Kidney capillary endothelial cell (primary cell): ENCODE results near the gene CELF2.
A peak's percentile ranks its signal among the peaks of the same experiment; 100 is the strongest.

Experiments
- DNase-seq: peaks from one replicate; pipeline ENCODE4 v3.0.0-alpha.2; 2018; ENCODE audit warnings: low spot score

Gene CELF2

GRCh38 chr10:11058965-11059364 is 41.3 kb downstream of the CELF2 start:
- DNase-seq: no peak

GRCh38 chr10:11063856-11064255 is 46.2 kb downstream of the CELF2 start:
- no peak for DNase-seq

- DNase-seq: no peak
Measured at GRCh38 chr10:11064832-11065231, 47.2 kb downstream of the CELF2 start.

- DNase-seq: no peak
Measured at GRCh38 chr10:11065567-11065966, 47.9 kb downstream of the CELF2 start.

- no peak for DNase-seq
Measured at GRCh38 chr10:11066520-11066919, 48.8 kb downstream of the CELF2 start.

GRCh38 chr10:11068861-11069633 is 51.4 kb downstream of the CELF2 start:
- peak; percentile 20 for DNase-seq

GRCh38 chr10:11073410-11073809 is 55.7 kb downstream of the CELF2 start:
- no peak for DNase-seq

GRCh38 chr10:11074536-11075267 is 57.0 kb downstream of the CELF2 start:
- DNase-seq: no peak

GRCh38 chr10:11076221-11076620 is 58.5 kb downstream of the CELF2 start:
- DNase-seq: no peak

- DNase-seq: no peak
Measured at GRCh38 chr10:11080564-11080984, 62.9 kb downstream of the CELF2 start.

- DNase-seq: no peak
Measured at GRCh38 chr10:11081408-11081807, 63.7 kb downstream of the CELF2 start.

GRCh38 chr10:11082526-11082925 is 64.9 kb downstream of the CELF2 start:
- DNase-seq: no peak

- no peak for DNase-seq
Measured at GRCh38 chr10:11083051-11083450, 65.4 kb downstream of the CELF2 start.

- no peak for DNase-seq
Measured at GRCh38 chr10:11085545-11085944, 67.9 kb downstream of the CELF2 start.

GRCh38 chr10:11086177-11086840 is 68.6 kb downstream of the CELF2 start:
- no peak for DNase-seq

- DNase-seq: no peak
Measured at GRCh38 chr10:11087372-11087771, 69.7 kb downstream of the CELF2 start.

GRCh38 chr10:11088709-11089108 is 71.0 kb downstream of the CELF2 start:
- DNase-seq: no peak

- DNase-seq: no peak
Measured at GRCh38 chr10:11089272-11089671, 71.6 kb downstream of the CELF2 start.

GRCh38 chr10:11091517-11092102 is 73.9 kb downstream of the CELF2 start:
- DNase-seq: no peak

GRCh38 chr10:11093771-11094736 is 76.4 kb downstream of the CELF2 start:
- no peak for DNase-seq

GRCh38 chr10:11095374-11095801 is 77.7 kb downstream of the CELF2 start:
- no peak for DNase-seq
